ENCODE measurements around the gene TMED10. TPM values are rescaled to one million over a fixed set of nuclear protein-coding genes. Genes with fewer than 3 reads are reported as not detected.

TMED10 gene
- polyA plus RNA-seq, 1 experiment, result 505 TPM

- Histone ChIP-seq H3K27me3 (ENCODE audit: control insufficient read depth, insufficient read depth, low read length) (no peaks in the 10 kb centered on the region), H3K4me3 (ENCODE audit: low read depth, low read length) (peak within 1 kb of the TSS; percentile 72), H3K36me3 (ENCODE audit: control insufficient read depth, insufficient read depth, low read length) (no peaks in the 10 kb centered on the region)
- POLR2A ChIA-PET, result interaction anchor here (0.6 kb wide), 1 partner anchor 179 kb away, joined by 3 read pairs; no protein-coding TSS in a partner anchor
- CTCF ChIA-PET, result interaction anchor here (0.7 to 9.3 kb wide), 5 partner anchors 39 to 177 kb away, joined by 3 to 118 read pairs (median 10); no protein-coding TSS in a partner anchor
- TF ChIP-seq CTCF (IDR thresholded peaks at IDR 0.05; ENCODE audit: insufficient read depth, low read depth, low read length), result no peak
- DNase-seq (ENCODE audit: low read depth), result no peak
These were observed 49.5 kb downstream of the TMED10 start, which contains the start of gene NEK9 for GRCh38 chr14:75126679-75127473. Gene NEK9 (minus strand): TSS chr14:75127048. CDS start chr14:75126921, 127 bp downstream.

DNA sequence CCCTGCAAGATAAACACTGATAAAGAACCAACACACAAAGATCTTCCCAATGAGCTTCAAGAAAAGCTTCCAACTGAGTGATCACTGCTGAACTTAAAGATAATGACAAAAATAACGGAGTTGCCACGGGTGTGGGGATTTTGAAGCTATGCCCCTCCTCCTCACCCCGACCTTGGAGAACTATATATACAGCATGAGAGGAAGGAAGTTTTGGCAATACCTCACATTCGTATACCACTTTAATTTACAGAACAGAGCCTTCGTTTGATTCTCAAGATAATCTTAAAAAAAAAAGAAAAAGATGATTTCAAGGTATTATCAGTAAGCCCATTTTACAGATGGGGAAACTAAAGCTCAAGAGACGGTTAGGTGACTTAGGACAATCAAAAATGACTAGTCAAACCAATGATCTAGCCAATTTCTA is 50.3 kb downstream of the TMED10 start:
- CTCF ChIA-PET, result interaction anchor here (0.7 to 9.3 kb wide), 4 partner anchors 38 to 192 kb away, joined by 3 to 118 read pairs (median 13); no protein-coding TSS in a partner anchor

GRCh38 chr14:75125617-75126016 is 50.8 kb downstream of the TMED10 start:
- H3K36me3 ChIP-seq (ENCODE audit: control insufficient read depth, insufficient read depth, low read length), result no peaks in the 10 kb centered on the region
- ChIA-PET CTCF (interaction anchor here (0.6 to 9.3 kb wide), 6 partner anchors 35 to 402 kb away, joined by 3 to 118 read pairs (median 6); no protein-coding TSS in a partner anchor), POLR2A (no interaction called here)
- TF ChIP-seq CTCF (IDR thresholded peaks at IDR 0.05; ENCODE audit: insufficient read depth, low read depth, low read length), result no peak
- no peaks in the 10 kb centered on the region for H3K27me3 ChIP-seq (ENCODE audit: control insufficient read depth, insufficient read depth, low read length)
- DNase-seq (ENCODE audit: low read depth), result no peak
- peak overlapping the region; percentile 72 for H3K4me3 ChIP-seq (ENCODE audit: low read depth, low read length)

More for the DNA sequence above, 50.3 kb downstream of the TMED10 start:
- TF ChIP-seq CTCF (IDR thresholded peaks at IDR 0.05; ENCODE audit: insufficient read depth, low read depth, low read length), result no peak
- no peaks in the 10 kb centered on the region for H3K36me3 ChIP-seq (ENCODE audit: control insufficient read depth, insufficient read depth, low read length)
- DNase-seq (ENCODE audit: low read depth), result no peak
- POLR2A ChIA-PET, result interaction anchor here (0.6 kb wide), 2 partner anchors 172 to 179 kb away, joined by 3 to 6 read pairs; no protein-coding TSS in a partner anchor
- peak overlapping the region; percentile 72 for H3K4me3 ChIP-seq (ENCODE audit: low read depth, low read length)
- H3K27me3 ChIP-seq (ENCODE audit: control insufficient read depth, insufficient read depth, low read length), result no peaks in the 10 kb centered on the region

DNA sequence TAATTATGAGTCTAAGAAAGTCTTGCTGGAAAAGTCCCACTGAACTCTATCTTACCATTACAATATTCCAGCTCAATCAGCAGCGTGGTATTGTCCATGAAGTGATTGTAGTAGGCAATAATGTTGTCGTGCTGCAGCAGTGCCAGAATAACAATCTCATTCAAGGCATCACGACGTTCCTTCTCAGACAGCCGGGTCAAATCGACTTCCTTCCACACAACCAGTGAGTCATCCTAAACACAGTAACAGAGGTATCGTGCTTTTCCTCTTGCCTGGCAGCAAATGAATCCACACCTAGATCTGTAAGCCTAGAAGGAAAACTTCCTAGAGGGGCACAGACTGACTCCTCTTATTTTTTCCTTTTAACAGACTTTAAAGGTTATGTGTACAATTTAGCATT is 52.4 kb downstream of the TMED10 start:
- H3K36me3 ChIP-seq (ENCODE audit: control insufficient read depth, insufficient read depth, low read length), result no peaks in the 10 kb centered on the region
- no peaks in the 10 kb centered on the region for H3K27me3 ChIP-seq (ENCODE audit: control insufficient read depth, insufficient read depth, low read length)
- ChIA-PET POLR2A (no interaction called here), CTCF (interaction anchor here (4.7 to 9.3 kb wide), 2 partner anchors 36 to 180 kb away, joined by 16 to 118 read pairs; no protein-coding TSS in a partner anchor)
- no peak overlapping the region for H3K4me3 ChIP-seq (ENCODE audit: low read depth, low read length)
- TF ChIP-seq CTCF (IDR thresholded peaks at IDR 0.05; ENCODE audit: insufficient read depth, low read depth, low read length), result no peak
- no peak for DNase-seq (ENCODE audit: low read depth)

DNA sequence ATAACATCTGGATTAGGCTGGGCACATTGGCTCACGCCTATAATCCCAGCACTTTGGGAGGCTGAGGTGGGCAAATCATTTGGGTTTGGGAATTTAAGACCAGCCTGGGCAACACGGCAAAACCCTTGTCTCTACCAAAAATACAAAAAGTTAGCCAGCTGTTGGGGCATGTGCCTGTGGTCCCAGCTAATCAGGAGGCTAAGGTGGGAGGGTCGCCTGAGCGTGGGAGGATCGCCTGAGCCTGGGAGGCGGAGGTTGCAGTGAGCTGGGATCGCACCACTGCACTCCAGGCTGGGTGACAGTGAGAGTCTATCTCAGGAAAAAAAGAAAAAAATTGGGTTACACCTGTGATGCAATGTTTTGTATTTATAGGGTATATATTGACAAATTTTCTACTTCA is 54.9 kb downstream of the TMED10 start:
- TF ChIP-seq CTCF (IDR thresholded peaks at IDR 0.05; ENCODE audit: insufficient read depth, low read depth, low read length), result no peak
- Histone ChIP-seq H3K36me3 (ENCODE audit: control insufficient read depth, insufficient read depth, low read length) (no peaks in the 10 kb centered on the region; the same call in 1 of the 2 replicates), H3K4me3 (ENCODE audit: low read depth, low read length) (no peak overlapping the region), H3K27me3 (ENCODE audit: control insufficient read depth, insufficient read depth, low read length) (no peaks in the 10 kb centered on the region)
- ChIA-PET CTCF (interaction anchor here (0.6 kb wide), 1 partner anchor 216 kb away, joined by 5 read pairs; no protein-coding TSS in a partner anchor), POLR2A (no interaction called here)
- no peak for DNase-seq (ENCODE audit: low read depth)
